GM18870 (cell line): ENCODE results near the gene RANBP2.
"Not testable (repeated sequence)": the region's sequence is repeated elsewhere in the genome, so short reads cannot be mapped to it uniquely, and the experiment has no call there.

ENCODE experiments used
- ATAC-seq: cut with Tn5 transposase; IDR thresholded peaks from one replicate; pipeline ENCODE4 v1.9.1; 2021; ENCODE audit warnings: moderate library complexity; ENCODE audit not compliant: unreplicated experiment

The RANBP2 gene

GRCh38 chr2:108719149-108720044 is at the start of gene RANBP2:
Gene RANBP2 (plus strand): TSS chr2:108719482. CDS start chr2:108719607, 125 bp downstream.
- ATAC-seq = peak; percentile 98

DNA sequence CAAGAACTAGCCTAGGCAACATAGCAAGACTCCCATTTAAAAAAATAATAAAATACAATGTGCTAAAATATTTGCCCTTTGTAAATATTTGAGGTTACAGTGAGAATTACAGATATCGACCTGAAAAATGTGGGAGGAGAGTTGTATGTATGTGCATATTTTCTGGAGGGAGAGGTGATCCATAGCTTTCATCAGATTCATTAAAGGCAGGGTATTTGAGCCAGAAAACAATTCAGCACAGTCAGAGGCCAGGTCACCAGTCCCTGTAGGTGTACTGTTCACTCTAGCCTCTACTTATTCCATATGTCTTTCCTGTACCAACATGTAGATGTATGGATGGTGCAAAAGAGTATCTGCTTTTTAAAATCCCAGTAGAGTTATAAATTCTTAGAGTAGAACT is 49.0 kb upstream of the RANBP2 start:
- ATAC-seq = not testable (repeated sequence)

- ATAC-seq = not testable (repeated sequence)
Measured at GRCh38 chr2:108672200-108672805, 47.0 kb upstream of the RANBP2 start.

- ATAC-seq = not testable (repeated sequence)
Measured at GRCh38 chr2:108676522-108676921, 42.8 kb upstream of the RANBP2 start.

- not testable (repeated sequence) for ATAC-seq
Measured at GRCh38 chr2:108677239-108677744, 42.0 kb upstream of the RANBP2 start.

GRCh38 chr2:108678198-108678651 is 41.1 kb upstream of the RANBP2 start:
- ATAC-seq = not testable (repeated sequence)

GRCh38 chr2:108680805-108681204 is 38.5 kb upstream of the RANBP2 start:
- ATAC-seq = not testable (repeated sequence)

DNA sequence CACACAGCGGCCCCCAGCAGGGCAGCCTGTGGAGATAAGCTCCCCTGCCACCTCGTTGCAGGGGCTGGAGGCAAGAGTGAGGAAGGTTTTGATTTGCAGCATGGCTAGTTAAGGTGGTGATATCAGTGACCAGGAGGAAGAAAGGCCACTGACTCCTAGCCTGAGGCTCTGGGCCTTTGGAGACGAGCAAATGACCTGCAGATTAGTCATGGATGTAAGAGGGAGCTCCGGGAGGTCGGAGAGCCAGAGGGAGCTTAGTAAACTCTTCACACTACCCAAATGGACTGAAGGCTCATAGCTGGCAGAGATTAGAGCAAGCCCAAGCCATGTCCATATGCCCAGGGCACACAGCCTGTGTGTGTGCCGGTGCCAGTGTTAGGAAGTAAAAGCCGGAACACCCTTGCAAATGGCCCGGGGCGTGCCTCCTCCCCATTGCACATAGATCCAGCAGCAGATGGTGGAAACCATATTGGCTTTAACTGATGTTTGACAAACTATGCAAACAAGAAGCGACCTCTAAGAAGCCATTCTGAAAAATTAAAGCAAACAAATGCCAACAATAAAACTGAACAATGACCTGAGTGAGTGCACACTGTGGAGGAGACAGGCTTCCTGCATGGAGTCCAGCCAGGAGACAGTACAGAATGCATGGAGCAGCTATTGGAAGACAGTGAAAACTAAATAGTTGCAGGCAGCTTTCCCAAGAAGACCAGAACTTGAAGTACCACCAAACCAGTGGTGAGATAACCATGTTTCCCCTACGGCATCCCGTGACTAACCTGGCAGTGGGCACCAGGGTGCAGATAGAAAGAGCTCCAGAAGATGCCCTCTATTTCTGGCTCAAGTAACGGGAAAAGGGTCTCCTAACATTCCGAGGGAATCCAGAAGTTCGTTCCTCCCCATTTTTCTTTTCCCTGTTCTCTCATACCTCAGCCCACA is 30.2 kb upstream of the RANBP2 start:
- not testable (repeated sequence) for ATAC-seq

DNA sequence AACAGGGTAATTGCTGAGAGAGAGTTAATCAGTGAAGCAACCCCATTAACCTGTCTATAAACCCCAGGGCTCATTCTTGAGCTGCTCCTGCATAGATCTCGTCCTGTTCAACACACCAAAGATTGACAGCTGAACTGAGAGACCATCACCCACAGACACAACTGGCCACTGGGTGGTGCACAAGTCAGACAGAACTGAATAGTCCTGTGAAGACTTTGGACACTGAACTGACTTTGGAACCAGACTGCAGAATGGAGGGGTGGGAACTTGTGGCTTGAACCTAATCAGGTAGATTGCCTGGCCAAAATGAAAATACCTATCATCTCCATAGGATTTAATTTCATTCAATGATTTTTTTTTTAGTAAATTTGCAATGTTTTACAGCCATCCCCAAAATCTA is 29.3 kb upstream of the RANBP2 start:
- ATAC-seq = peak; percentile 63

DNA sequence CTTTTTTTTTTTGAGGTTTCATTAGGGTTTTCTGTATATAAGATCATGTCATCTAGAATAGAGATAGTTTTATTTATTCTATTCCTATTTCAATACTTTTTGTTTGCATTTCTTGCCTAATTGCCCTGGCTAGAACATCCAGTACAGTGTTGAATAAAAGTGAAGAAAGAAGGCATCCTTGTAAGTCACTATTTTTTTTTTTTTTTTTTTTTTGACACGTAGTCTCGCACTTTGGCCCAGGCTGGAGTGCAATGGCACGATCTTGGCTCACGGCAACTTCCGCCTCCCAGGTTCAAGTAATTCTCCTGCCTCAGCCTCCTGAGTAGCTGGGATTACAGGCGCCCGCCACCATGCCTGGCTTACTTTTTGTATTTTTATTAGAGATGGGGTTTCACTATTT is 27.8 kb upstream of the RANBP2 start:
- no peak for ATAC-seq

DNA sequence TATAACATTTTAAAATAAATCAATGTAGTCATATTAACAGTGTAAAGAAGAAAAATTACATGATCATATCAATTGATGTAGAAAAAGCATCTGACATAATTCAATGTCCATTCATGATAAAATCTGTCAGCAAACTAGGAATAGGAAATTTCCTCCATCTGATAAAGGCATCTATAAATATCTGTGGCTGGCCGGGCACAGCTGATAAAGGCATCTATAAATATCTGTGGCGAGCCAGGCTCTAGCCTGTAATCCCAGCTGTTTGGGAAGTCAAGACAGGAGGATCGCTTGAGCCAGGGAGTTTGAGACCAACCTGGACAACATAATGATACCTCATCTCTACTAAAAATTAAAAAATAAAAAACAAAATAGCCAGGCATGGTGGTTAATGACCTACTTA is 18.1 kb upstream of the RANBP2 start:
- no peak for ATAC-seq

- ATAC-seq = no peak
Measured at GRCh38 chr2:108701806-108702205, 17.5 kb upstream of the RANBP2 start.

DNA sequence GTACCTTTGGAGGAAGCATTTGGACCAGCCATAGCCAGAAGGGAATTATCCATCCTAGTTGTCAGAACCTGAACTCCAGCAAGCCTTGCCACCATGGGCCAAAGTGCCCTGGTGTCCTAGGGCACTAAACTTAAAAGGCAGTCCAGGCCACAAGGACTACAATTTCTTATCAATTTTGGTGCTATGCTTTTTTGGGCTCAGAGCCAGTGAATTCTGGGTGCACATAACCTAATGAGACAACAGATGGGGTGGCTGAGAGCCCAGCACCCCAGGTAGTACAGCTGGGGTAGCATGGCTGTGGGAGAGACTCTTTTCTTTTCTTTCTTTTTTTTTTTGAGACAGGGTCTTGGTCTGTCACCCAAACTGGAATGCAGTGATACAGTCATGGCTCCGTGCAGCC is 14.4 kb upstream of the RANBP2 start:
- ATAC-seq = no peak

GRCh38 chr2:108707300-108707699 is 12.0 kb upstream of the RANBP2 start:
- ATAC-seq = no peak

DNA sequence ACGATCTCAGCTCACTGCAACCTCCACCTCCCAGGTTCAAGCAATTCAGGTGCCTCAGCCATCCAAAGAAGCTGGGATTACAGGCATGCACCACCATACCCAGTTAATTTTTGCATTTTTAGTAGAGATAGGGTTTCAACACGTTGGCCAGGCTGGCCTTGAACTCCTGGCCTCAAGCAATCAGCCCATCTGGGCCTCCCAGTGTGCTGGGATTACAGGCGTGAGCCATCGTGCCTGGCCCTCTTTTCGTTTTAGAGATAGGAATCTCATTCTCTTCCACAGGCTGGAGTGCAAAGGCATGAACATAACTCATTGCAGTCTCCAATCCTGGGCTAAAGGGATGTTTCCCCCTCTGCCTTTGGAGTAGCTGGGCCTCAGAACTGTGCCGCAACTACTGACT is 2.3 kb upstream of the RANBP2 start:
- ATAC-seq = not testable (repeated sequence)

DNA sequence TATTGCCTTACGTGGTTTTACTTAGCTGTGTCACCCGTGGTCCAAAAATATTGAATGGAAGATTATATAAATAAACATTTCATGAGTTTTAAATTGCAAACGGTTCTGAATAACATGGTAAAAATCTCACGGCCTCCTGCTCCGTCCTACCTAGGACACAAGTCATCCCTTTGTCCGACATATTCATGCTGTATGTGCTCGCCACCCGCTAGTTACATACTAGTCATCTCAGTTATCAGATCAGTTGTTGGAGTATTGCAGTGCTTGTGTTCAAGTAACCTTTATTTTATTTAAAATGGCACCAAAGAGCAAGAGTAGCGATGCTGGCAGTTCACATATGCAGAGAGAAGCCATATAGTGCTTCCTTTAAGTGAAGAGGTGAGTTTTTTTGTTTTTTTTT is 6.8 kb downstream of the RANBP2 start:
- ATAC-seq = not testable (repeated sequence)

- not testable (repeated sequence) for ATAC-seq
Measured at GRCh38 chr2:108734656-108735055, 15.4 kb downstream of the RANBP2 start.

GRCh38 chr2:108757973-108758372 is 38.7 kb downstream of the RANBP2 start:
- not testable (repeated sequence) for ATAC-seq

DNA sequence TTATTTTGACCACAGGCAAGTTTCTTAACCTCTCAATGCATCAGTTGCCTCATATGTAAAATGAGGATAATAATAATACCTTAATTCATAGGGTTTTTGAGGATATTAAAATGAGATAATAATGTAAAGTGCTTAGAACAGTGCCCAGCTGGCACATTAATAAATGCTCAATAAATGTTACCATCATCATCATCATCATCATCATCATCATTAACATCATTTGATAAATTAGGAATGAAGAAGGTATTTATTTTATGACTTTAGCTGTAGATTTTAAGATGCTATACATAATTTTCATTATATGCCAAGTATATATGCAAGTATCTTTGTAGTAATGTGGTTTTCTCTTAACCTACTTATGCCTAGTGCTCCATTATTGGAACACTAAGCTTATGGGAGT is 43.3 kb downstream of the RANBP2 start:
- ATAC-seq = not testable (repeated sequence)

DNA sequence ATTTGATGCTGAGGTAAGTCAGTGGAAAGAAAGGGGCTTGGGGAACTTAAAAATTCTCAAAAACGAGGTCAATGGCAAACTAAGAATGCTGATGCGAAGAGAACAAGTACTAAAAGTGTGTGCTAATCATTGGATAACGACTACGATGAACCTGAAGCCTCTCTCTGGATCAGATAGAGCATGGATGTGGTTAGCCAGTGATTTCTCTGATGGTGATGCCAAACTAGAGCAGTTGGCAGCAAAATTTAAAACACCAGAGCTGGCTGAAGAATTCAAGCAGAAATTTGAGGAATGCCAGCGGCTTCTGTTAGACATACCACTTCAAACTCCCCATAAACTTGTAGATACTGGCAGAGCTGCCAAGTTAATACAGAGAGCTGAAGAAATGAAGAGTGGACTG is 47.4 kb downstream of the RANBP2 start:
- ATAC-seq = not testable (repeated sequence)

DNA sequence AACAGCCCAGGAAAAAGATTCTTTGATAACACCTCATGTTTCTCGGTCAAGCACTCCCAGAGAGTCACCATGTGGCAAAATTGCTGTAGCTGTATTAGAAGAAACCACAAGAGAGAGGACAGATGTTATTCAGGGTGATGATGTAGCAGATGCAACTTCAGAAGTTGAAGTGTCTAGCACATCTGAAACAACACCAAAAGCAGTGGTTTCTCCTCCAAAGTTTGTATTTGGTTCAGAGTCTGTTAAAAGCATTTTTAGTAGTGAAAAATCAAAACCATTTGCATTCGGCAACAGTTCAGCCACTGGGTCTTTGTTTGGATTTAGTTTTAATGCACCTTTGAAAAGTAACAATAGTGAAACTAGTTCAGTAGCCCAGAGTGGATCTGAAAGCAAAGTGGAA is 48.6 kb downstream of the RANBP2 start:
- ATAC-seq = not testable (repeated sequence)
